Measurements from ENCODE around the gene SLC26A11. TPM values are rescaled to one million over a fixed set of nuclear protein-coding genes. Genes with fewer than 3 reads are reported as not detected.

Gene SLC26A11
- total RNA-seq, 1 experiment from 2014 or later = 26.5 TPM

DNA sequence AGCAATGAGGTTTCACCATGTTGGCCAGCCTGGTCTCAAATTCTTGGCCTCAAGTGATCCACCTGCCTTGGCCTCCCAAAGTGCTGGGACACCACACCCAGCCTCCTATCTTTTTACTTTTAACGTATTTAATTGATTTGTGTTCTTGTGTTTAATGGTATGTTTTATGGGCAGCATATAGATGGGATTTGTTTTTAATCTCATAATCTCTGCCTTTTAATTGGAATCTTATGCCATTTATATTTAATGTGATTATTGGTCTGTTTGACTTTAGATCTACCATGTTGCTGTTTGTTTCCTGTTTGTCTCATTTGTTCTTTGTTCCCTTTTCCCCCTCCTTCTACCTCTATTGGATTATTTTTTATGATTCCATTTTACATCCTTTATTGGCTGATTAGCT lies 12.2 kb downstream of the SLC26A11 start:
- Histone ChIP-seq H2AK5ac (ENCODE audit: insufficient read length, low read length) (no peak overlapping the region), H3K4me2 (ENCODE audit: insufficient read depth, insufficient read length, low read length) (no peak overlapping the region), H3K9me3 (ENCODE audit: control insufficient read depth, low read depth, low read length) (peaks cover 4% of the 10 kb centered on the region), H3K27me3 (ENCODE audit: insufficient read depth, low read length) (no peaks in the 10 kb centered on the region), H3K56ac (ENCODE audit: insufficient read length, low read depth, low read length) (no peak overlapping the region), H3K79me1 (ENCODE audit: insufficient read depth, low read depth, low read length, poor library complexity, severe bottlenecking) (no peaks in the 10 kb centered on the region), H3K4me1 (ENCODE audit: insufficient read depth, low read length) (no peaks in the 10 kb centered on the region), H3K14ac (ENCODE audit: insufficient read depth, low read length) (no peak overlapping the region), H4K91ac (ENCODE audit: insufficient read length, low read depth, low read length) (no peak overlapping the region), H2AFZ (ENCODE audit: low read length) (no peak overlapping the region), H3K9ac (ENCODE audit: extremely low read depth, insufficient read length, low read length) (no peak overlapping the region), H3K4ac (ENCODE audit: low read depth, low read length) (no peak overlapping the region), H3K27ac (ENCODE audit: insufficient read length, low read depth, low read length) (no peak overlapping the region), H3K23me2 (ENCODE audit: insufficient read length, low read depth, low read length, poor library complexity, severe bottlenecking) (no peaks in the 10 kb centered on the region), H3K18ac (ENCODE audit: insufficient read length, low read depth, low read length) (no peak overlapping the region), H2BK12ac (ENCODE audit: insufficient read length, low read depth, low read length) (no peak overlapping the region), H2BK15ac (ENCODE audit: low read depth, low read length) (no peak overlapping the region), H4K8ac (replicated peaks; ENCODE audit: insufficient read length, low read depth, low read length) (no peak overlapping the region), H2BK20ac (ENCODE audit: low read depth, low read length, poor library complexity, severe bottlenecking) (no peak overlapping the region), H4K20me1 (ENCODE audit: control insufficient read depth, insufficient read depth, insufficient read length) (no peaks in the 10 kb centered on the region), H4K5ac (ENCODE audit: insufficient read length, low read depth, low read length) (no peak overlapping the region), H2BK120ac (ENCODE audit: low read depth, low read length, poor library complexity, severe bottlenecking) (no peak overlapping the region), H3K79me2 (ENCODE audit: insufficient read depth, low read length) (no peaks in the 10 kb centered on the region), H3T11ph (ENCODE audit: low read length) (no peak overlapping the region), H3K23ac (ENCODE audit: insufficient read length, low read depth, low read length) (no peak overlapping the region), H2BK5ac (ENCODE audit: insufficient read length, low read length) (no peak overlapping the region)
- no peak for DNase-seq
- TF ChIP-seq, protein P1, sequence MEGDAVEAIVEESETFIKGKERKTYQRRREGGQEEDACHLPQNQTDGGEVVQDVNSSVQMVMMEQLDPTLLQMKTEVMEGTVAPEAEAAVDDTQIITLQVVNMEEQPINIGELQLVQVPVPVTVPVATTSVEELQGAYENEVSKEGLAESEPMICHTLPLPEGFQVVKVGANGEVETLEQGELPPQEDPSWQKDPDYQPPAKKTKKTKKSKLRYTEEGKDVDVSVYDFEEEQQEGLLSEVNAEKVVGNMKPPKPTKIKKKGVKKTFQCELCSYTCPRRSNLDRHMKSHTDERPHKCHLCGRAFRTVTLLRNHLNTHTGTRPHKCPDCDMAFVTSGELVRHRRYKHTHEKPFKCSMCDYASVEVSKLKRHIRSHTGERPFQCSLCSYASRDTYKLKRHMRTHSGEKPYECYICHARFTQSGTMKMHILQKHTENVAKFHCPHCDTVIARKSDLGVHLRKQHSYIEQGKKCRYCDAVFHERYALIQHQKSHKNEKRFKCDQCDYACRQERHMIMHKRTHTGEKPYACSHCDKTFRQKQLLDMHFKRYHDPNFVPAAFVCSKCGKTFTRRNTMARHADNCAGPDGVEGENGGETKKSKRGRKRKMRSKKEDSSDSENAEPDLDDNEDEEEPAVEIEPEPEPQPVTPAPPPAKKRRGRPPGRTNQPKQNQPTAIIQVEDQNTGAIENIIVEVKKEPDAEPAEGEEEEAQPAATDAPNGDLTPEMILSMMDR (conservative IDR thresholded peaks at IDR 0.05) = no peak
- Mint-ChIP-seq H3K9me3 (peaks cover 13 to 21% of the 10 kb centered on the region in 2 experiments), H3K27me3 (ENCODE audit: low read depth) (no peaks in the 10 kb centered on the region), H3K4me3 (no peak overlapping the region), H3K4me1 (no peaks in the 10 kb centered on the region), H3K27ac (no peak overlapping the region), H3K36me3 (ENCODE audit: insufficient read depth in 1 of 3, low read depth in 3 of 3) (peaks cover 30 to 53% (median 50%) of the 10 kb centered on the region in 3 experiments)
- no CpG with 5 or more reads among the region's 1 CpG for WGBS (ENCODE audit: extremely low coverage, insufficient read length, low lambda C conversion rate)
